Cardiac ventricle fibroblast (primary cell): ENCODE measurements around the gene CYP27B1. TPM values are rescaled to one million over a fixed set of nuclear protein-coding genes. Genes with fewer than 3 reads are reported as not detected.

Experiments used
- total RNA-seq: library from RNA; depleted of rRNA; stranded (reverse); fragments of >200 nt; gene quantifications from 2 replicates; pipeline ENCODE4 v1.2.3, GENCODE V29; 2015

CYP27B1 gene, protein sequence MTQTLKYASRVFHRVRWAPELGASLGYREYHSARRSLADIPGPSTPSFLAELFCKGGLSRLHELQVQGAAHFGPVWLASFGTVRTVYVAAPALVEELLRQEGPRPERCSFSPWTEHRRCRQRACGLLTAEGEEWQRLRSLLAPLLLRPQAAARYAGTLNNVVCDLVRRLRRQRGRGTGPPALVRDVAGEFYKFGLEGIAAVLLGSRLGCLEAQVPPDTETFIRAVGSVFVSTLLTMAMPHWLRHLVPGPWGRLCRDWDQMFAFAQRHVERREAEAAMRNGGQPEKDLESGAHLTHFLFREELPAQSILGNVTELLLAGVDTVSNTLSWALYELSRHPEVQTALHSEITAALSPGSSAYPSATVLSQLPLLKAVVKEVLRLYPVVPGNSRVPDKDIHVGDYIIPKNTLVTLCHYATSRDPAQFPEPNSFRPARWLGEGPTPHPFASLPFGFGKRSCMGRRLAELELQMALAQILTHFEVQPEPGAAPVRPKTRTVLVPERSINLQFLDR
- total RNA-seq = 0.37 and 1.3 TPM in 2 replicates

DNA sequence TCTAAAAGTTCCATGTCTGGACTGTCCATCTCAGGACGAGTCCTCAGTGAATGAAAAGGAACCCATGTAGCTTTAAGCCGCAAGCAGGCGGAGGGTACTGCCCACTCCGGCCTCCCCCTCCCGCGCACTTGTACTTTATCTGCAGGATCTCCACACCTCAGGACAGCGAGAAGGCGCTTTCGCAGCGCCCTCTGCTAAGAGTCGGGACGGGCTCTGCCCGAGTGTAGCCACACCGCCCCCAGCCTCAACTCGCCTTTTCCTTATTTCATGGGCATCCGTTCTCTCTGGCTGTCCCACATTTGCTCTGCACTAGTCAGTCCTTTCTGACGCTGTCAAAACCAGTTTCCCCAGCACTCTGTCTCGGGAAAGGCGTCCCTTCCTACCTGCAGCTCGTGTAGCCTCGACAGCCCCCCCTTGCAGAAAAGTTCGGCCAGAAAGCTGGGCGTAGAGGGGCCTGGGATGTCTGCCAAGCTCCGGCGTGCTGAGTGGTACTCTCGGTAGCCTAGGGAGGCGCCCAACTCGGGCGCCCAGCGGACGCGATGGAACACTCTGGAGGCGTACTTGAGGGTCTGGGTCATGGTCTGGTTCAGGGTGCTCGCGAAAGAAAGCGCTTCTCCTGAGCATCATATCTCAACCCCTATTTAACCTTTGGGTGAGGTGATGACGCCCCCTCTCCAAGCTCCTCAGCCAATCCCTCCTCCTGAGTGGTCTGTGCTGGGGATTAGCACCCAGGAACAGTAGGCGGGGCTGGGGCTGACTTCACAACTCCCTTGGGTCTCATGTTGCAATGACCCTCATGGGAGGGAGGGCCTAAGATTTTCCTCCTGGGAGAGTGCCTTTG lies at the start of gene CYP27B1:
CYP27B1 (minus strand) TSS at position 615 of the 841 bp plus-strand sequence; CDS start at position 578, 37 bp downstream.

DNA sequence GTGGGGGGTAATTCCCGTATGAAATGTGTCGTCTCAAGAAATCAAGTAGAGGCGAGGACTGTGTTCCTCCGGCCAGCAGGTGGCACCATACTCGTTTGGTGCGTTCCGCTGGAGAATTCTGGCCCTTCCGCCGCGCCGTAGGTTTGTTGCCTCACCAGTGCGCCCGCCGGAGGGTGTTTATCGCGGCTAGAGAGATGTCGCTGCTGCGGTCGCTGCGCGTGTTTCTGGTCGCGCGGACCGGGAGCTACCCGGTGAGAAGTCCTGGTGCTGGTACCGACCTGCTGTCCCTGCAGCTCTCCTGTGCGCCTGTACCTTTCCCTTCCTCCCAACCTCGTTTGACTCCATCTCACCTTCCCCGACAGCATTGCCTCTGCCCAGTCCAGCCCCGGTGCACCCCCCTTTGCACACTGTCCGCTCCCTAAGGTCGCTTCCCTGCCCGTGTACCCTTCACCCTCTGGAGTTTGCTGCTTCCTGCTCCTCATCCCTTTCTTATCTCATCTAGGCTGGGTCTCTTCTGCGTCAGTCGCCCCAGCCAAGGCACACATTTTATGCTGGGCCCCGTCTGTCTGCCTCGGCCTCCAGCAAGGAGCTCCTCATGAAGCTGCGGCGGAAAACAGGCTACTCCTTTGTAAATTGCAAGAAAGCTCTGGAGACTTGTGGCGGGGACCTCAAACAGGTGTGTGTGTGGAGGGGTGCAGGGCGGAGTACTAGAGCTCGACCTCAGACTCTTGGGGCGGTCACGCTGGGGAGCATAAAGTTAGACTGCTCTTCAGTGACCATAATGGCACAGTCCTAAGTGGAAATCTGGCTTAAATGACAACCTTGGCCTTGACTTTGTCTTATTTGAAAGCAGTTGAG lies 16.0 kb upstream of the CYP27B1 start, which contains the start of gene TSFM:
TSFM (plus strand) TSS at position 180 of the 858 bp plus-strand sequence; CDS start at position 195, 15 bp downstream.

DNA sequence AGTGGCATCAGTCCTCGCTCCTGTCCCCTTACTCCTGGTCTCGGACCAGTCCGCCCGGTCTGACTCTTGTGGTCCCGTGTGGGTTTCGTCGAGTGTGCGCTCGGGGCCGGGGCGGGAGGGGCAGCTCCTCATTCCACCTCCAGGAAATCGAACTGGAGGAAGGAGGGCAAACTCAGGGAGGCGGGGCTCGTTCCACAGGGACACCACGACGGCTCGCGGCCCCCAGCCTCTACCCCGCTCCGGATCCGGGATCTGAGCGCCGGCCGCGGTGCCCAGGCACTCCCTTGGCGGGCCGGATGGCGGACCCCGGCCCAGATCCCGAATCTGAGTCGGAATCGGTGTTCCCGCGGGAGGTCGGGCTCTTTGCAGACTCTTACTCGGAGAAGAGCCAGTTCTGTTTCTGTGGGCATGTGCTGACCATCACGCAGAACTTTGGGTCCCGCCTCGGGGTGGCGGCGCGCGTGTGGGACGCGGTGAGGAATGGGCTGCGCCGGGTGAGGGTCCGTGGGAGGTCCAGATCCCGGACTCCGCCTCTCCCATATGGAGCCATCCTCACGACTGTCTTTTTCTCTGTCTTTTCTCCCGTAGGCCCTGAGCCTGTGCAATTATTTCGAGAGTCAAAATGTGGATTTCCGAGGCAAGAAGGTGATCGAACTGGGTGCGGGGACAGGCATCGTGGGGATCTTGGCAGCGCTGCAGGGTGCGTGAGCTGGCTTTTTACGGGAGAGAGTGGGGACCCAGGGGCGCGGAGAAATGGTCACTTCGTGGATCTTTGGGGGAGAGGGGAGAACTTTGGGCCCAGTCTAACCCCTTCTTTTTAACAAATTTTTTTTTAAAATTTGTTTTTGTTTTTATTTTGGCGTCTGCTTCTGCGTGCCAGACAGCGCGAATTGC lies 5.8 kb upstream of the CYP27B1 start, which contains the start of gene EEF1AKMT3:
EEF1AKMT3 (plus strand) TSS at position 186 of the 894 bp plus-strand sequence; CDS start at position 297, 111 bp downstream.

DNA sequence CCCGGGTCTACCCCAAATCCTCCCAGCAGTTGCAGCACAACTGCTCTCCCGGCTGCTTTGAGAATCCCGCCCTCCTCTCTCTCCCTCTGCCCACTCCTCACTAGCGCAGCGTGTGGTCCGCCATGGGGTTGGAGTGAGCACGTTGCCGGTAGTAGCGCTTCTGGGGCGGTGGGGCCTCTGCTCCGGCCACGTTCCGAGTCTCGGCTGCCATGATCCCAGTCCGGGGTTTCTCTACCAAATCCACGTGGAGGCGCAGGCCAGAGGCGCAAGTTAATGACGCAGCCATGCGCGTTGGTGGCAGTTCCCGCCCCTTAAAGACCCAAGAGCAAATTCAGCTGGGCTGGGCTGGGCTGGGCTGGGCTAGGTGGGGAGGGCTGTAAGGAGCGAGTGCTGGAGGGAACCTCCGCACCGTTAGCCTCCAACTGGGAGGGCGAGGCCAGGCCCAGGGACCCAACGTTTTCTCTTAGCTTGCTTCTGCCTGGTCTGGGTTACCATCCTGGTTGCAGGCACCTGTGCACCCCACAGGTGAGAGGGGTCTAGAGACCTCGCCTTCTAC lies 5.1 kb upstream of the CYP27B1 start, which contains the start of gene METTL1:
METTL1 (minus strand) TSS at position 233 of the 556 bp plus-strand sequence; CDS start at position 211, 22 bp downstream.

DNA sequence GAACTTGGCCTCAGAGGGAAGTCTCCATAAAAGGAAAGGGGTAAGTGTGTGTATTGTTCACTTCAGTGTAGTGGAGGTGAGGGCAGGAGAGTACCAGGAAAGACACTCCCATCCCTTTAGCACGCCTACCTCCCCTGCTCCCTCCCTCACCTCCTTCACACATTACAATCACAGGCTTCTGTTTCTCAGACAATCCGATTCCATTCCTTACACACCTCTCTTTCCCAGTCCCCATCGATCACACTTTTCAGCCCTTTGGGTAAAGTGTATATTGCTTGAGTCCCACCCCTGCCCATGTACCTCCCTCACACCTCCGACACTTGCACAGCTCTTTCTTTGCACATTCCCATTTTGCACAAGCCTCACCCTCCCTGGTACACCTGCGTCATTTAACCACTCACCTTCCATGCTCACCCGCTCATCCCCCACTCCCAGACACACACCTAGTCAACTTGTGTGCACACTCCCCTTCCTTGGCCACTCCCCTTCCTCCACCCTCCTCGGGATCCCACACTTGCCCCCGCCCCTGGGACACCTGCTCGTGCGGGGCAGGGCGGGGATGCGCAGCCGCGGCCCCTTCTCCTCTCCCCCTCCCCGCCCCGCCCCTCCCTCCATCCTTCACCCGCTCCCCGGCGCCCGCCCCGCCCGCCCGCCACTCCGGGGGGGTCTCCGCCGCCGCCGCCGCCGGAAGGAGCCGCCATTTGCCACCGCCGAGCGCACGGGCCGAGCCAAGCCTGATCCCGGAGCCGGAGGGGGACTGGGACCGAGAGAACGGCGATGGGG lies 12.3 kb downstream of the CYP27B1 start, which contains the start of gene MARCHF9:
MARCHF9 (plus strand) TSS at position 693 of the 783 bp plus-strand sequence. CDS start 426 bp downstream, outside the sequence.

DNA sequence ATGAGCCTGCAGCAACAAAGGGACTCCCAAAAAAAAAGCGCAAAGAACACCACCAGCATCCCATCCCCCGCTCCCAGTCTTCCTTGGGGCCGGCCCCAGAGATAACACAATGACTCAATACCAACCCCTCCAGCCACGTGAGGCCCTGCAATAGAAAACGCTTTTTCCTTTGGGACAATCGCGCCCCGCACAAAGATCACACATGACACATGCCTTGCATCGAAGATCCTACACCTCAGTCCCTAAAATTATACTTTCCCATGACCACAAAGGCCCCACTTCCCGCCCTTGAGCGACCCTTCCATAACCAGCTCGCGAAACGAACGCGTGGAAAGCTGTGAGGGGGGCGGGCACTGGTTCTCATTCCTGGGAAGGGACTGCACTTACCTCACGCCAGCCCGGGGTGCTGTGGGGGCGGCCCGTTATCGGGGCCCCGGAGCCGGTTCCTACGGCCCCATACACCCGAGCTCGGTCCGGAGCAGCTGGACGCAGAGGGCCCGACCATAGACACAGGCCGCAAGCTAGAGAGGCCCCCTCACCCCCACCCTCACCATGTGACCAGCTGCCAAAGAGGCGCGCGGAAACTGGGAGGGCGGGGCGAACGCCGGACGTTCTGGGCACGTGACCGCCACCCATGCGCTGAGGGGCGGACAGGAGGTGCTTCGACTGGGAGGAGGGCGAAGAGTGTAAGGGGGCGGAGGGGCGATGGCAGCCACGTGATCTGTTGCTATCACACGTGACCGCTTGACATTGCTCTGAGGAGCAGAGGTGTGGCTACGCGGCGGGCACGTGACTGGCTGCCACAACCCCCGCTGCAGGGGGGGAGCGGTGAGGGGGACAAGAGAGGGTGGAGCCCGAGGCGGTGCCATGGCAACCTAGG lies 14.8 kb downstream of the CYP27B1 start, which contains the start of gene CDK4:
CDK4 (minus strand) TSS at position 523 of the 880 bp plus-strand sequence. CDS start 593 bp downstream, outside the sequence.

DNA sequence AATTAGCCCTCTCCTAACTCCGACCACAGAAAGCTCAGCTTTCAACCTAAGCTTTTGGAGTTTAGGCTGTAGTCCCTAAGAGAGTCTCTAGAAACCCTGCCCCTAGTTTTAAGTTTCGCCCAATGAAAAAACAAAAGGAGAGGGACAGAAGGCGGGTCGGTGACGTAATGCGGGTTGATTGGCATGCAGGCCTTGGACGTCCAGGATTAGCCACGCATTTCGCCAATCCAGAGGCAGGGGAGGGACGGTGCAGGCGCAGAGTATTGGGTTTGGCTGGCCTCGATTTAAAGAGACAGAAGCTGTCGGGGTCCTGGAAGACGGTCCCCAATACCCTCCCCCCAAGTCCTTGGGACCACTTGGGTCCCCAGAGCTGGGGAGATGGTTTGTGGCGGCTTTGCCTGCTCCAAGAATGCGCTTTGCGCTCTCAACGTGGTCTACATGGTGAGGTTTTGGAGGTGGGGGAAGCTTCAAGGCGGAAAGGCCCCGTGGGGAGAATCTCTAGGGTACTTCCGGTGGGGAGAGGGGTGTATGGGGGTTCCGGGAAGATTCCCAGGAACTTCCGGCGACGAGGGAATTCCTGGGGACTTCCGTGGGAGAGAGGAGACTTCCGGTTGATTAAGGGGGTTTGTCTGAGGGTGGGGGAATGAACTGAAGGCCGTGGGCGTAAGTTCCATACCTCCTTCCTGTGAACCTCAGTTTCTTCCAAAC lies 21.9 kb downstream of the CYP27B1 start, which contains the start of gene TSPAN31:
TSPAN31 (plus strand) TSS at position 263 of the 708 bp plus-strand sequence; CDS start at position 379, 116 bp downstream.

DNA sequence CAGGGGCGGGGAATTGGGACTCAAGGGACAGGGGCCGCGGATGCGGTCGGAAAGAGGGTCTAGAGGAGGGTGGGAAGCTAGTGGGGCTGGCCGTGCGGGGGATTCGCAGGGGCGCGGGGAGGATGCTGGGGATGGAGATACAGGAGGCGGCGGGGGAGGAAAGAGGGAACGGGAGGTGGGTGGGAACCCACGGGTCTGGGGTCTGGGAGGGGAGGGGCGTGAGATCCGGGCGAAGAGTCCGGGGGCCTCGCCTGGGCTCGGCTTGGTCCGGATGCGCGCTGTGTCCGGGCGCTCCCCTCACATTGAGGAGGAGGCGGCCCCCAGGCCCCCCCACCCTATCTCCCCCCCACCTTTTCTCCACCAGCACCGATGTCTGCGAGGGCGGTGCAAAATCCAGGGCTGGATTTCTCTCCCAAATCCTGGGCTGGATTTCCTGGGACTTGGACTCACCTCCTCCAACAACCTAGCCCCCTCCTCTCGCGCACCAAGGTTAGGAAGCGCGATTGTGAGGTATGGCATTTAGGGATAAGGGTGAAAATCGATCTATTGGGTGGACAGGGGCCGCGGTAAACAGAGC lies 28.1 kb downstream of the CYP27B1 start, which contains the start of gene AGAP2:
AGAP2 (minus strand) TSS at position 82 of the 577 bp plus-strand sequence. CDS start 496 bp downstream, outside the sequence.

Other genes starting within 250 kb of the CYP27B1 start
- gene DDIT3, start 246.6 kb downstream of the CYP27B1 start, total RNA-seq = 14.0 and 19.4 TPM in 2 replicates
- 9.9 and 10.6 TPM in 2 replicates for gene MBD6, start 244.3 kb downstream of the CYP27B1 start, total RNA-seq
- gene DCTN2, start 219.9 kb downstream of the CYP27B1 start, total RNA-seq = 155 and 187 TPM in 2 replicates
- not detected in 2 replicates for gene KIF5A, start 217.0 kb downstream of the CYP27B1 start, total RNA-seq
- gene PIP4K2C, start 175.9 kb downstream of the CYP27B1 start, total RNA-seq = 10.4 and 10.9 TPM in 2 replicates
- 6.0 and 10.2 TPM in 2 replicates for gene DTX3, start 162.3 kb downstream of the CYP27B1 start, total RNA-seq
- gene ARHGEF25, start 155.6 kb downstream of the CYP27B1 start, total RNA-seq = 4.8 and 9.6 TPM in 2 replicates
- 0.25 and 0.29 TPM in 2 replicates for gene B4GALNT1, start 133.9 kb downstream of the CYP27B1 start, total RNA-seq
- gene OS9, start 72.9 kb downstream of the CYP27B1 start, total RNA-seq = 248 and 369 TPM in 2 replicates
- 0.10 TPM in 1 of 2 replicates, not detected in the other for gene AGAP2, start 28.3 kb downstream of the CYP27B1 start, total RNA-seq
- gene TSPAN31, start 22.0 kb downstream of the CYP27B1 start, total RNA-seq = 48.9 and 82.9 TPM in 2 replicates
- gene CDK4, start 14.8 kb downstream of the CYP27B1 start, total RNA-seq = 107 and 144 TPM in 2 replicates
- 1.1 and 1.9 TPM in 2 replicates for gene MARCHF9, start 12.0 kb downstream of the CYP27B1 start, total RNA-seq
- 10.1 and 13.0 TPM in 2 replicates for gene METTL1, start 5.0 kb upstream of the CYP27B1 start, total RNA-seq
- gene EEF1AKMT3, start 5.5 kb upstream of the CYP27B1 start, total RNA-seq = 9.0 and 11.2 TPM in 2 replicates
- gene TSFM, start 15.7 kb upstream of the CYP27B1 start, total RNA-seq = 24.5 and 32.9 TPM in 2 replicates
- 4.1 TPM in 2 replicates for gene AVIL, start 51.7 kb upstream of the CYP27B1 start, total RNA-seq
- 133 and 143 TPM in 2 replicates for gene CTDSP2, start 79.7 kb upstream of the CYP27B1 start, total RNA-seq
- gene ATP23, start 174.5 kb upstream of the CYP27B1 start, total RNA-seq = 3.9 and 10.9 TPM in 2 replicates